ENCODE results near the gene DLX4. TPM values are rescaled to one million over a fixed set of nuclear protein-coding genes. Genes with fewer than 3 reads are reported as not detected.

Gene DLX4
- total and polyA plus RNA-seq, 4 donors: 0.45 to 2.2 (median 0.72) TPM

DNA sequence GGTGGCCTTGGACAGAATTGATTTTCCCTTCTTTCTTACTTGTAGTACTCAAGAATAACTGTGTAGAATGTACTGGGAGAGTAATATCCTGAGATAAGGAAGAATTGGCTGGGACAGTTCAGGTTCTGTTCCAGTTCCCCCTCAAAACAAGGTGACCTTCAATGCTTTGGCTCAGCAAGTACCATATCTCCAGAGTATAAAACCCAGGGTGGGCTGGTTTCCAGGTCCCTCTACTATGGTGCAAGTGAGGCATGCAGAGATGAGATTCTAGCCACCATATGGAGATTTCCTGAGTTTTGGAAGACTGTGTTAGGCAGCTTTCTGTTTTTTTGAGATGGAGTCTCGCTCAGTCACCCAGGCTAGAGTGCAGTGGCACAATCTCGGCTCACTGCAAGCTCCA, 44.1 kb downstream of the DLX4 start:
- H3K27me3 ChIP-seq (ENCODE audit: control insufficient read depth in 3 of 3, insufficient read depth in 3 of 3, low read length in 2 of 3): peaks cover 0 to 4% (median 0%) of the 10 kb centered on the region in 3 donors
- TF ChIP-seq, protein P1, sequence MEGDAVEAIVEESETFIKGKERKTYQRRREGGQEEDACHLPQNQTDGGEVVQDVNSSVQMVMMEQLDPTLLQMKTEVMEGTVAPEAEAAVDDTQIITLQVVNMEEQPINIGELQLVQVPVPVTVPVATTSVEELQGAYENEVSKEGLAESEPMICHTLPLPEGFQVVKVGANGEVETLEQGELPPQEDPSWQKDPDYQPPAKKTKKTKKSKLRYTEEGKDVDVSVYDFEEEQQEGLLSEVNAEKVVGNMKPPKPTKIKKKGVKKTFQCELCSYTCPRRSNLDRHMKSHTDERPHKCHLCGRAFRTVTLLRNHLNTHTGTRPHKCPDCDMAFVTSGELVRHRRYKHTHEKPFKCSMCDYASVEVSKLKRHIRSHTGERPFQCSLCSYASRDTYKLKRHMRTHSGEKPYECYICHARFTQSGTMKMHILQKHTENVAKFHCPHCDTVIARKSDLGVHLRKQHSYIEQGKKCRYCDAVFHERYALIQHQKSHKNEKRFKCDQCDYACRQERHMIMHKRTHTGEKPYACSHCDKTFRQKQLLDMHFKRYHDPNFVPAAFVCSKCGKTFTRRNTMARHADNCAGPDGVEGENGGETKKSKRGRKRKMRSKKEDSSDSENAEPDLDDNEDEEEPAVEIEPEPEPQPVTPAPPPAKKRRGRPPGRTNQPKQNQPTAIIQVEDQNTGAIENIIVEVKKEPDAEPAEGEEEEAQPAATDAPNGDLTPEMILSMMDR (IDR thresholded peaks at IDR 0.05; ENCODE audit: control extremely low read depth, extremely low read depth): no peak
- no peak for ATAC-seq (ENCODE audit: insufficient read depth, low FRiP score)

DNA sequence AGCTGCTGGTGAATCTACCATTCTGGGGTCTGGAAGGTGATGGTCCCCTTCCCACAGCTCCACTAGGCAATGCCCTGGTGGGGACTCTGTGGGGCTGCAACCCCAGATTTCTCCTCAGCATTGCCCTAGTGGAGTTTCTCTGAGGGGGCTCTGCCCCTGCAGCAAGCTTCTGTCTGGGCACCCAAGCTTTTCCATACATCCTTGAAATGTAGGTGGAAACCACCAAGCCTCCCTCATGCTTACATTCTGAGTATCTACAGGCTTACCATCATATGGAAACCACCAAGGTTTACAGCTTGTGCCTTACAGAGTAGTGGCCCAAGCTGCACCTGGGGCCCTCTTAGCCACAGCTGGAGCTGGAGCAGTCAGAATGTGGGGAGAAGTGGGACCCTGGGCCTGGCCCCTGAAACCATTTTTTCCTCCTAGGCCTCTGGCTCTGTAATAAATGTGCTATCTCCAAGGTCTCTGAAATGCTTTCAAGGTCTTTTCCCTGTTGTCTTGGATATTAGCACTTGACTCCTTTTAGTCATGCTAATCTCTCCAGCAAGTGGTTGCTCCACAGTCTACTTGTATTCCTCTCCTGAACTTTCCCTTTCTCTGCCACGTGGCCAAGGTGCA, 45.6 kb downstream of the DLX4 start:
- WGBS, 2 donors: 13 to 53% methylated on average over 1 of the region's 1 CpG
- no peaks in the 10 kb centered on the region for H3K36me3 ChIP-seq (ENCODE audit: control insufficient read depth in 4 of 4, insufficient read depth in 4 of 4, low read length in 4 of 4)
- ATAC-seq (ENCODE audit: insufficient read depth, low FRiP score): no peak

More for the DNA sequence above, 44.1 kb downstream of the DLX4 start:
- H3K9ac ChIP-seq (ENCODE audit: insufficient read depth in 1 of 2, low read length in 2 of 2): no peak overlapping the region
- no peaks in the 10 kb centered on the region for H3K4me1 ChIP-seq (ENCODE audit: control insufficient read depth in 5 of 5, insufficient read depth in 5 of 5, low read length in 5 of 5)
- H3K4me3 ChIP-seq: no peak overlapping the region
- WGBS, 2 donors: 89 to 93% methylated on average over 2 of the region's 2 CpGs
- H3K27ac ChIP-seq (ENCODE audit: low read depth in 1 of 2, low read length in 1 of 2): no peak overlapping the region
- DNase-seq: no peak
- no peaks in the 10 kb centered on the region for H3K36me3 ChIP-seq (ENCODE audit: control insufficient read depth in 4 of 4, insufficient read depth in 4 of 4, low read length in 4 of 4)
- H3K9me3 ChIP-seq (ENCODE audit: control insufficient read depth in 4 of 4, insufficient read depth in 3 of 4, low read length in 3 of 4): peaks cover 0 to 14% (median 3%) of the 10 kb centered on the region in 4 donors

DNA sequence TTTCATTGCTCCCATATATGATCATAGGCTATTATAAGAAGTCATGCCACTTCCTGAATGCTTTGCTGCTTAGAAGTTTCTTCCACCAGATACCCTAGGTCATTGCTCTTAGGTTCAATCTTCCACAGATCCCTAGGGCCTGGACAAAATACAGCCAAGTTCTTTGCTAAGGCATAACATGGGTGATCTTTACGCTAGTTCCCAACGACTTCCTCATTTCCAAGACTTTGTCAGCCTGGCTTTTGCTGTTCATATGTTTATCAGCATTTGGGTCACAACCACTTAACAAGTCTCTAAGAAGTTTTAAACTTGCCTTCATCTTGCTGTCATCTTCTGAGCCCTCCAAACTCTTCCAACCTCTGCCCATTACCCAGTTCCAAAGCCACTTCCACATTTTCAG, 46.2 kb downstream of the DLX4 start:
- Histone ChIP-seq H3K27ac (ENCODE audit: low read depth in 1 of 2, low read length in 1 of 2) (no peak overlapping the region), H3K9ac (ENCODE audit: insufficient read depth in 1 of 2, low read length in 2 of 2) (no peak overlapping the region), H3K9me3 (ENCODE audit: control insufficient read depth in 4 of 4, insufficient read depth in 3 of 4, low read length in 3 of 4) (peaks cover 0 to 11% (median 2%) of the 10 kb centered on the region in 4 donors), H3K36me3 (ENCODE audit: control insufficient read depth in 4 of 4, insufficient read depth in 4 of 4, low read length in 4 of 4) (no peaks in the 10 kb centered on the region), H3K27me3 (ENCODE audit: control insufficient read depth in 3 of 3, insufficient read depth in 3 of 3, low read length in 2 of 3) (no peaks in the 10 kb centered on the region), H3K4me3 (no peak overlapping the region), H3K4me1 (ENCODE audit: control insufficient read depth in 5 of 5, insufficient read depth in 5 of 5, low read length in 5 of 5) (no peaks in the 10 kb centered on the region)
- WGBS, 2 donors: 82 to 90% methylated on average over 2 of the region's 2 CpGs
- no peak for ATAC-seq (ENCODE audit: insufficient read depth, low FRiP score)
- no peak for DNase-seq
- TF ChIP-seq, protein P1 (IDR thresholded peaks at IDR 0.05; ENCODE audit: control extremely low read depth, extremely low read depth): no peak

More for the DNA sequence above, 45.6 kb downstream of the DLX4 start:
- Histone ChIP-seq H3K27ac (ENCODE audit: low read depth in 1 of 2, low read length in 1 of 2) (no peak overlapping the region), H3K4me1 (ENCODE audit: control insufficient read depth in 5 of 5, insufficient read depth in 5 of 5, low read length in 5 of 5) (no peaks in the 10 kb centered on the region), H3K9ac (ENCODE audit: insufficient read depth in 1 of 2, low read length in 2 of 2) (no peak overlapping the region), H3K9me3 (ENCODE audit: control insufficient read depth in 4 of 4, insufficient read depth in 3 of 4, low read length in 3 of 4) (peaks cover 0 to 11% (median 2%) of the 10 kb centered on the region in 4 donors), H3K4me3 (no peak overlapping the region), H3K27me3 (ENCODE audit: control insufficient read depth in 3 of 3, insufficient read depth in 3 of 3, low read length in 2 of 3) (no peaks in the 10 kb centered on the region)
- DNase-seq: no peak
- TF ChIP-seq, protein P1 (IDR thresholded peaks at IDR 0.05; ENCODE audit: control extremely low read depth, extremely low read depth): no peak

DNA sequence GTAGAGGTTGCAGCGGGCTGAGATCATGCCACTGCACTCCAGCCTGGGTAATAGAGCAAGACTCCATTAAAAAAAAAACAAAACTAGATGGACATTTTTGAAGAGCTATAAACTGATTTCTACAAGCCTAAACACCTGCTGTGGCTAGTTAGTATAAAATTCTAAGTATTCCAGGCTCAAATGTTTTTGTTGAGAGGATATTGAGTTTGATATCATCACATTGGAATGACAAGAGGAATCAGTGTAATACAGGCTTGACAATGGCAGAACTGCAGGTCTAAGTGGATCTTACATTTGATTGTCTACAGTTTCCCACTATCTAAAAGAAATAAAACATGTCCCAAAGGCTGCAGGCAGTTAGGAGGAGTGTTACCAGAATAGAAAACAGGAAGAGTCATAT, 49.9 kb downstream of the DLX4 start:
- TF ChIP-seq, protein P1 (IDR thresholded peaks at IDR 0.05; ENCODE audit: control extremely low read depth, extremely low read depth): no peak
- Histone ChIP-seq H3K4me1 (ENCODE audit: control insufficient read depth in 5 of 5, insufficient read depth in 5 of 5, low read length in 5 of 5) (peaks cover 0 to 17% (median 5%) of the 10 kb centered on the region in 5 donors), H3K9me3 (ENCODE audit: control insufficient read depth in 4 of 4, insufficient read depth in 3 of 4, low read length in 3 of 4) (peaks cover 0 to 3% (median 0%) of the 10 kb centered on the region in 4 donors), H3K27me3 (ENCODE audit: control insufficient read depth in 3 of 3, insufficient read depth in 3 of 3, low read length in 2 of 3) (no peaks in the 10 kb centered on the region), H3K36me3 (ENCODE audit: control insufficient read depth in 4 of 4, insufficient read depth in 4 of 4, low read length in 4 of 4) (no peaks in the 10 kb centered on the region), H3K27ac (ENCODE audit: low read depth in 1 of 2, low read length in 1 of 2) (no peak overlapping the region), H3K9ac (ENCODE audit: insufficient read depth in 1 of 2, low read length in 2 of 2) (no peak overlapping the region), H3K4me3 (no peak overlapping the region)
- whole genome bisulfite sequencing, 2 donors: 88 to 89% methylated on average over 1 of the region's 1 CpG
- no peak for DNase-seq
- no peak for ATAC-seq (ENCODE audit: insufficient read depth, low FRiP score)

All from lung (tissue), 12 donors.